GM12864 (cell line): ENCODE measurements around the gene PANK1.

Experiments
- DNase-seq: peaks from one replicate; pipeline ENCODE4 v3.0.0-alpha.2; 2011; ENCODE audit warnings: low read depth
- H3K4me3 ChIP-seq: 2 replicates; pipeline ENCODE4 v1.5.1; 2011; ENCODE audit warnings: mild to moderate bottlenecking, low read depth, low read length, control low read depth
- TF ChIP-seq, protein P1 (sequence below): IDR thresholded peaks from 2 replicates; pipeline ENCODE4 v1.5.1; 2011; ENCODE audit warnings: low read depth, mild to moderate bottlenecking, moderate library complexity, low read length, control low read depth, inconsistent platforms; ENCODE audit errors: missing control alignments

Gene PANK1

DNA sequence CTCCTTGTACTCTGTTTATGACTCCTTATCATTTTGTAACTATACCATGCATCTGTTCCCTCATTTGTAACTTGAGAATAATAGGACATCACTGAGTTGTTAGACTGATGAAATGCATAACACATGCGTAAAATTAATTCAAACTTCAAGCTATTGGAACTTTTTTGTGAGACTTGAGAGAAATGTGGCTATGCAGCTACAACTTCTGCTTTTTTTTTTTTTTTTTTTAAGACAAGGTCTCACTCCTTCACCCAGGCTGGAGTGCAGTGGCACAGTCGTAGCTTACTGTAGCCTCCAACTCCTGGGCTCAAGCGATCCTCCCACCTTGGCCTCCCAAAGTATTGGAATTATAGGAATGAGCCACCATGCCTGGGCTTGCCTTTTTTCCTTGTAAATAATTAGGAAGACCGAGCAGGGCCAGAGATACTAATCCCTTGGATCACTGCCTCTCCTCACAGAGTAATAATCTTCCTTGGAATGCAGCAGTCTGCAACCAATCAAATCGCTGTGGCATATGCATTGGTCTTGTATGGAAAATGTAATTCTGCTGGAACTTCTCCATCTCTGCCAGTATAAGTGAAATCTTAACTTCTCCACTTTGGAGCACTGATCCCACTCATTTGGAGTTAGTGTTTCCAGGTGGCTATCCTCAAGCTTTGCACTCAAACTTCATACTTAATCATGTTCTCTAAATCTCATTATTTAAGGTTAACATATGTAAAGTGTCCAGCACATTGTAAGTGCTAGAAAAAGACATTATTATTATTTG lies 2.0 kb upstream of the PANK1 start:
- no peak overlapping the region for H3K4me3 ChIP-seq
- no peak for DNase-seq
- TF ChIP-seq, protein P1, sequence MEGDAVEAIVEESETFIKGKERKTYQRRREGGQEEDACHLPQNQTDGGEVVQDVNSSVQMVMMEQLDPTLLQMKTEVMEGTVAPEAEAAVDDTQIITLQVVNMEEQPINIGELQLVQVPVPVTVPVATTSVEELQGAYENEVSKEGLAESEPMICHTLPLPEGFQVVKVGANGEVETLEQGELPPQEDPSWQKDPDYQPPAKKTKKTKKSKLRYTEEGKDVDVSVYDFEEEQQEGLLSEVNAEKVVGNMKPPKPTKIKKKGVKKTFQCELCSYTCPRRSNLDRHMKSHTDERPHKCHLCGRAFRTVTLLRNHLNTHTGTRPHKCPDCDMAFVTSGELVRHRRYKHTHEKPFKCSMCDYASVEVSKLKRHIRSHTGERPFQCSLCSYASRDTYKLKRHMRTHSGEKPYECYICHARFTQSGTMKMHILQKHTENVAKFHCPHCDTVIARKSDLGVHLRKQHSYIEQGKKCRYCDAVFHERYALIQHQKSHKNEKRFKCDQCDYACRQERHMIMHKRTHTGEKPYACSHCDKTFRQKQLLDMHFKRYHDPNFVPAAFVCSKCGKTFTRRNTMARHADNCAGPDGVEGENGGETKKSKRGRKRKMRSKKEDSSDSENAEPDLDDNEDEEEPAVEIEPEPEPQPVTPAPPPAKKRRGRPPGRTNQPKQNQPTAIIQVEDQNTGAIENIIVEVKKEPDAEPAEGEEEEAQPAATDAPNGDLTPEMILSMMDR = no peak

DNA sequence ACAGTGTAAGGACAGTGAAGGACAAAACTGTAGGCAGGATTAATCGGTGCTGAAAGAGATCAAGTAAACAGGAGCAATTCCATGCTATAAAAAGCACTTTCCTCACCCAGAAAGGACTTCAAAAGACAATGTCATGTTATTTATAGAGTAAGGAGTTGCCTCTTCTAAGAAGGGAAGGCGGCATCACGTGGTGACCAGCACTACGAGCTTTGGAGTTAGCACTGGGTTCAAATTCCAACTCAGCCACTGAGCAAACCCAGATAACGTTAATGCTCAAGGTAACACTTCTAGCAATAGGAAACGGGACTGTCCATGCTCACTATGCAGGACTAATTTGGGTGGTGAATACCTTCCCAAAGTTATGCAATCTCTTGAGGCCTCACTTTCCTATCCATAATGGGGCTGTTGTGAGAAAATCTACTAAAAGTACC lies 715 bp upstream of the PANK1 start:
- TF ChIP-seq, protein P1 = no peak
- no peak for DNase-seq
- peak overlapping the region; percentile 96 for H3K4me3 ChIP-seq

DNA sequence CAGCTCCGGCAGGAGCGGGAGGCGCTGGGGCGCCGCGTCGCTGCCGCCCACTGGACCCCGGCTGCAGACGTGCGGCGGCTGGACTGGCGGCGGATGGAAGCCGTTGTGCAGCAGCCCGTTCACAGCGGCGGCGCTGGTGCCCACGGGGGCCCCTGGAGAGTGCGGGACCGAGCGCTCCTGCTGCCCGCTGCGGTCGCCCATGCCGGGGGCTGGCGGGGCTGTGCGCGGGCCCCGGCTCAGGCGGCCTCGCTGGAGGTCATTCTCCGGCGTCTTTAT lies 413 bp downstream of the PANK1 start:
- peak overlapping the region; percentile 96 for H3K4me3 ChIP-seq
- TF ChIP-seq, protein P1 = no peak
- no peak for DNase-seq

DNA sequence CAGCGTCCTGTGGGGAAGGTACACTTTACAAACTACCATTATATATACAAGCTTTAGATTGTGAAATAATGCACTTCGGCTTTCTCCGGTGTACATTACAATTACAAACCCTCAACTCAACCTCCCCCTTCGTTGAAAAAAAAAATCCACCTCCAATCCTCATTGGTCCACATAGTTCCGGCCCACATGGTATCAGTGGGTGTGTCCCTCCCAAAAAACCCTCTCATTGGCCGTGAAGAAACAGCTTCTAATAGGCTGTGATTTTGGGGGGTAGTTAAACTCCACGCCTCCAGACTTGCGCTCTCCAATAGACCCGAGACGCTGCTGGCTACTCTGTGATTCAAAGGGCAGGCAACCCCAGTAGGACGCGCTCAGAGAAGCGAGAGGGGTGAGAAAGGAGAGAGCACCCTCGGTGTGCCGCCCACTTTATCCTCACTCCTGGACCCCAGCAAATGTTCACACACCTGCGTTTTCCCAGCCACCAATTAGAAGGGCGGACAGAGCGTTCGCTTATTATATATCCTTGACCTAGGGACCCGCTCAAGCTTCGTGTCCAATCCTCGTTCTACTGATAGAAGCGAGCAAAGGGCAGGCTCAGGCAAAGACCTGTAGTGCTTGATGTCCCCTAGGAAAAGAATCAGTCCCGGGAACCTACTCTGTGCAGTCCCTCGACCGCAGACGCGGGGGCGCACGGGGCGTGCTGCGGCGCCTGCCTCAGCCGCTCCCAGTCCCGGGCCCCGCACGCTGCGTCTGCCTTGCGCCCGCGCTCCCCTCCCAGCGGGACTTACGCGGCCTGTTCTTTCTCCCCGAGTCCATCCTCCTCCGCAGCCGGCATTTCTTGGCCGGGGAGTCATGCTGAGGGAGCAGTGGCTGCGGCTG lies 991 bp downstream of the PANK1 start:
- H3K4me3 ChIP-seq = peak overlapping the region; percentile 96
- DNase-seq = peak; percentile 93
- TF ChIP-seq, protein P1 = no peak

DNA sequence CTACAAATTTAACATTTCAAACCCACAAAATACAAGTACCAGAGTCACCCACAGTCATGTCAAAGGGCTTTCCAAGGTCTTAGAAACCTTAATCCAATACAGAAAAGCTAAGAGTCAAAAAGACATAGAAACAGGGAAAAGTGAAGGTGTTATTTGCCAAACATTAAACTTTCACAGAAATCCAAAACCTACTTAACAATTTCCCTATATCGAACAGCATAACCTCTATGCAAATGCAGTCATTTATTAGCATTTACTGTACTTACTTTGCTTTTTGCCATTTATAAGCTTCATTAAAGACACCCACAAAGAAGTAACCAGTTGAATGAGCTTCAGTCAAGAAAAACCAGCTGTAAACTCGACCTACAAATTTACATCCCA lies 1.6 kb downstream of the PANK1 start:
- no peak for DNase-seq
- TF ChIP-seq, protein P1 = no peak
- peak overlapping the region; percentile 96 for H3K4me3 ChIP-seq

DNA sequence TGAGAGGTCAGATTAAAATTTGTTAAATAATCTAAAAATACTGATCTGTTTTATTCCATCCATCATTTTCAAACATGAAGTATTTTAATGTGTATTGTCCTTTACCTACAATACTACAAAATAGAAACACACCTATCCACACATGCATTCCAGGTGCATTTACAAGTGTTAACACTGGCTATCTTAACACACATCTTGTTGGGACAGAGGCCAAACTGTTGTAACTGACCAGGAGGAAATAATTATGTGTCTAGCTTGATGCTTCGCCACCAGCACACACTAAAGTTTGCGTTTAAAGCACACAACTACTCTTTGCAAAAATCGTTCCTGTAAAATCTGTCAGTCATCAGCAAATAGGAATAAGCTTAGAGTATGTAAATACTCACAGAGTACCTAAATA lies 2.8 kb downstream of the PANK1 start:
- H3K4me3 ChIP-seq = no peak overlapping the region
- DNase-seq = no peak
- TF ChIP-seq, protein P1 = no peak

DNA sequence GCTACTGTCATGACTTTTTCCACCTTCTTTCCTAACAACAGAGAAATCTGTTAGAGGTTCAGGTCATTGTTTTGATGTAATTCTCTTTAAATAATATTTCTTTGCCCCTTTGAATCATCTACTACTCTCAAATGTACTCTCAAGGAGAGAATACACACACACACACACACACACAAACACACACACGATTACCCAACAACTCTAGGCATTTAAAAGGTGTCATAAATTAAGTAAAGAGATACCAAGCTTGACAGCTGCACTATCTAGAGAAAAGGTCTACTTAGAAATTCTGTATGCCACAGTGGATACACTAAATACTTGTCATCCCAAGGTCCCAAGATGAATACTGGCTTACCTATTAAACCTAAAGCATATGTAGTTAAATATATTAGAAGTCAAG lies 4.8 kb downstream of the PANK1 start:
- TF ChIP-seq, protein P1 = no peak
- DNase-seq = no peak
- no peak overlapping the region for H3K4me3 ChIP-seq
